HepG2 (cell line): ENCODE results near the gene NME4. TPM values are rescaled to one million over a fixed set of nuclear protein-coding genes. Genes with fewer than 3 reads are reported as not detected.

Experiments used
- ADNP ChIP-seq: sonication (generic); formaldehyde crosslinking; IDR thresholded peaks from 2 replicates; pipeline ENCODE4 v1.4.0; 2020; ENCODE audit warnings: missing genetic modification reagents
- BORCS8-MEF2B ChIP-seq: sonication (generic); formaldehyde crosslinking; IDR thresholded peaks from 2 replicates; pipeline ENCODE4 v1.8.0; 2022; ENCODE audit warnings: mild to moderate bottlenecking, missing genetic modification reagents
- KDM2A ChIP-seq: sonication (generic); formaldehyde crosslinking; IDR thresholded peaks from 2 replicates; pipeline ENCODE4 v1.4.0; 2020; ENCODE audit warnings: low read depth, missing genetic modification reagents, borderline replicate concordance
- KDM6A ChIP-seq: IDR thresholded peaks from 2 replicates; pipeline ENCODE4 v1.6.1; 2016; ENCODE audit warnings: low read depth
- MTA1 ChIP-seq: sonication (generic); formaldehyde crosslinking; IDR thresholded peaks from 2 replicates; pipeline ENCODE4 v1.4.0; 2020; ENCODE audit warnings: missing genetic modification reagents, mild to moderate bottlenecking, borderline replicate concordance
- NFE2 ChIP-seq: sonication (generic); formaldehyde crosslinking; IDR thresholded peaks from 2 replicates; pipeline ENCODE4 v1.4.0; 2020; ENCODE audit warnings: missing genetic modification reagents
- PHF21A ChIP-seq: sonication (generic); formaldehyde crosslinking; IDR thresholded peaks from 2 replicates; pipeline ENCODE4 v1.5.0; 2020; ENCODE audit warnings: mild to moderate bottlenecking, missing genetic modification reagents
- YEATS4 ChIP-seq: sonication (generic); formaldehyde crosslinking; IDR thresholded peaks from 2 replicates; pipeline ENCODE4 v1.4.0; 2020; ENCODE audit warnings: missing genetic modification reagents, borderline replicate concordance
- ZMAT3 ChIP-seq: sonication (generic); formaldehyde crosslinking; conservative IDR thresholded peaks from 2 replicates; pipeline ENCODE4 v1.7.0; 2021; ENCODE audit warnings: missing genetic modification reagents
- ZMYM3 ChIP-seq: sonication (generic); formaldehyde crosslinking; IDR thresholded peaks from 2 replicates; pipeline ENCODE4 v1.5.1; 2020; ENCODE audit warnings: mild to moderate bottlenecking, missing genetic modification reagents
- ZNF138 ChIP-seq: sonication (generic); formaldehyde crosslinking; IDR thresholded peaks from 2 replicates; pipeline ENCODE4 v1.5.0; 2020; ENCODE audit warnings: mild to moderate bottlenecking, low read depth, missing genetic modification reagents
- ZNF225 ChIP-seq: sonication (generic); formaldehyde crosslinking; IDR thresholded peaks from 2 replicates; pipeline ENCODE4 v1.4.0; 2020; ENCODE audit warnings: mild to moderate bottlenecking, missing genetic modification reagents
- ZNF543 ChIP-seq: sonication (generic); formaldehyde crosslinking; IDR thresholded peaks from 2 replicates; pipeline ENCODE4 v1.4.0; 2020; ENCODE audit warnings: mild to moderate bottlenecking, missing genetic modification reagents
- polyA plus RNA-seq, 8 experiments: library from polyadenylated mRNA; depleted of rRNA in 3 of 8; stranded (reverse) in 7 of 8; unstranded in 1 of 8; fragments of >200 nt; fragmentation: Illumina TruSeq in 4 of 8; extraction: Trizol in 4 of 8; gene quantifications; 2 replicates each; pipeline versions ENCODE4 v1.2.1 to v1.2.3, GENCODE V29; 2011 to 2016; ENCODE audit warnings: low read depth in 4 of 8, missing spikeins in 1 of 8, mixed read lengths in 1 of 8; ENCODE audit not compliant: insufficient read depth in 1 of 8
- total RNA-seq, 5 experiments: library from RNA; depleted of rRNA; stranded (reverse); fragments of >200 nt; fragmentation: Illumina TruSeq; extraction: Trizol; gene quantifications; 2 replicates each; pipeline ENCODE4 v1.2.3, GENCODE V29; 2016; ENCODE audit warnings: low read depth in 1 of 5
- TF ChIP-seq, protein P1 (sequence below): sonication (generic); formaldehyde crosslinking; IDR thresholded peaks from 2 replicates; pipeline ENCODE4 v1.4.0; 2020; ENCODE audit warnings: missing genetic modification reagents
- TF ChIP-seq, protein P2 (sequence below): sonication (generic); formaldehyde crosslinking; IDR thresholded peaks from 2 replicates; pipeline ENCODE4 v1.5.1; 2020; ENCODE audit warnings: mild to moderate bottlenecking, moderate library complexity, missing genetic modification reagents
- TF ChIP-seq, protein P3 (sequence below): IDR thresholded peaks from 2 replicates; pipeline ENCODE4 v1.6.1; 2016; ENCODE audit warnings: low read depth, borderline replicate concordance
- TF ChIP-seq, protein P4 (sequence below): sonication (generic); formaldehyde crosslinking; IDR thresholded peaks from 2 replicates; pipeline ENCODE4 v1.4.0; 2020; ENCODE audit warnings: mild to moderate bottlenecking, missing genetic modification reagents, borderline replicate concordance
- TF ChIP-seq, protein P5 (sequence below): sonication (generic); formaldehyde crosslinking; IDR thresholded peaks from 2 replicates; pipeline ENCODE4 v1.5.1; 2020; ENCODE audit warnings: missing genetic modification reagents, mild to moderate bottlenecking, borderline replicate concordance
- TF ChIP-seq, protein P6 (sequence below): sonication (generic); formaldehyde crosslinking; IDR thresholded peaks from 2 replicates; pipeline ENCODE4 v1.5.1; 2020; ENCODE audit warnings: mild to moderate bottlenecking, missing genetic modification reagents, borderline replicate concordance

Gene NME4
- total and polyA plus RNA-seq, 2 of the 13 experiments (the other 11 are each of a cell fraction or from before 2014, with no cell fraction given), result 121 to 263 TPM

DNA sequence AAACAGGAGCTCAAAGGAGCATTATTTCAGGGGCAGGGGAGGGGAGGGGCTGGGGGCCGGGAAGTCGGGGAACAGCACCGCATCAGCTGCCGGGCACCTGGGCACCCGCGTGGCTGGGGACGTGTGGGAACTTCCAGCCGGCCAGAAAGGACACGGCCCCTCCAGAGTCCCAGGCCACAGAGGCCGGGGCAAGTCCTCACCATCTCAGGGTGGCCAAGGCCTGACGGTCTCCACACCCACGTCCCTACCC is 16.3 kb upstream of the NME4 start (continued):
- TF ChIP-seq BORCS8-MEF2B (CRISPR knock-in tag), result no peak
- TF ChIP-seq, protein P1, sequence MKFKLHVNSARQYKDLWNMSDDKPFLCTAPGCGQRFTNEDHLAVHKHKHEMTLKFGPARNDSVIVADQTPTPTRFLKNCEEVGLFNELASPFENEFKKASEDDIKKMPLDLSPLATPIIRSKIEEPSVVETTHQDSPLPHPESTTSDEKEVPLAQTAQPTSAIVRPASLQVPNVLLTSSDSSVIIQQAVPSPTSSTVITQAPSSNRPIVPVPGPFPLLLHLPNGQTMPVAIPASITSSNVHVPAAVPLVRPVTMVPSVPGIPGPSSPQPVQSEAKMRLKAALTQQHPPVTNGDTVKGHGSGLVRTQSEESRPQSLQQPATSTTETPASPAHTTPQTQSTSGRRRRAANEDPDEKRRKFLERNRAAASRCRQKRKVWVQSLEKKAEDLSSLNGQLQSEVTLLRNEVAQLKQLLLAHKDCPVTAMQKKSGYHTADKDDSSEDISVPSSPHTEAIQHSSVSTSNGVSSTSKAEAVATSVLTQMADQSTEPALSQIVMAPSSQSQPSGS (CRISPR knock-in tag), result no peak
- no peak for TF ChIP-seq ADNP (CRISPR knock-in tag)
- TF ChIP-seq, protein P2, sequence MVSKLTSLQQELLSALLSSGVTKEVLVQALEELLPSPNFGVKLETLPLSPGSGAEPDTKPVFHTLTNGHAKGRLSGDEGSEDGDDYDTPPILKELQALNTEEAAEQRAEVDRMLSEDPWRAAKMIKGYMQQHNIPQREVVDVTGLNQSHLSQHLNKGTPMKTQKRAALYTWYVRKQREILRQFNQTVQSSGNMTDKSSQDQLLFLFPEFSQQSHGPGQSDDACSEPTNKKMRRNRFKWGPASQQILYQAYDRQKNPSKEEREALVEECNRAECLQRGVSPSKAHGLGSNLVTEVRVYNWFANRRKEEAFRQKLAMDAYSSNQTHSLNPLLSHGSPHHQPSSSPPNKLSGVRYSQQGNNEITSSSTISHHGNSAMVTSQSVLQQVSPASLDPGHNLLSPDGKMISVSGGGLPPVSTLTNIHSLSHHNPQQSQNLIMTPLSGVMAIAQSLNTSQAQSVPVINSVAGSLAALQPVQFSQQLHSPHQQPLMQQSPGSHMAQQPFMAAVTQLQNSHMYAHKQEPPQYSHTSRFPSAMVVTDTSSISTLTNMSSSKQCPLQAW, result no peak
- TF ChIP-seq, protein P3, sequence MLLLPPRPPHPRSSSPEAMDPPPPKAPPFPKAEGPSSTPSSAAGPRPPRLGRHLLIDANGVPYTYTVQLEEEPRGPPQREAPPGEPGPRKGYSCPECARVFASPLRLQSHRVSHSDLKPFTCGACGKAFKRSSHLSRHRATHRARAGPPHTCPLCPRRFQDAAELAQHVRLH, result peak; percentile 10; the same call in 1 of the 2 replicates
- TF ChIP-seq ZNF543 (CRISPR knock-in tag), result no peak
- TF ChIP-seq KDM6A, result no peak
- TF ChIP-seq MTA1, result 0 out of 2 replicates have a peak, but pooled peaks have one; percentile 18
- TF ChIP-seq ZNF138 (CRISPR knock-in tag), result no peak
- TF ChIP-seq, protein P4, sequence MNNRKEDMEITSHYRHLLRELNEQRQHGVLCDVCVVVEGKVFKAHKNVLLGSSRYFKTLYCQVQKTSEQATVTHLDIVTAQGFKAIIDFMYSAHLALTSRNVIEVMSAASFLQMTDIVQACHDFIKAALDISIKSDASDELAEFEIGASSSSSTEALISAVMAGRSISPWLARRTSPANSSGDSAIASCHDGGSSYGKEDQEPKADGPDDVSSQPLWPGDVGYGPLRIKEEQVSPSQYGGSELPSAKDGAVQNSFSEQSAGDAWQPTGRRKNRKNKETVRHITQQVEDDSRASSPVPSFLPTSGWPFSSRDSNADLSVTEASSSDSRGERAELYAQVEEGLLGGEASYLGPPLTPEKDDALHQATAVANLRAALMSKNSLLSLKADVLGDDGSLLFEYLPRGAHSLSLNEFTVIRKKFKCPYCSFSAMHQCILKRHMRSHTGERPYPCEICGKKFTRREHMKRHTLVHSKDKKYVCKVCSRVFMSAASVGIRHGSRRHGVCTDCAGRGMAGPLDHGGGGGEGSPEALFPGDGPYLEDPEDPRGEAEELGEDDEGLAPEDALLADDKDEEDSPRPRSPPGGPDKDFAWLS (CRISPR knock-in tag), result no peak
- TF ChIP-seq NFE2 (CRISPR knock-in tag), result no peak
- TF ChIP-seq, protein P5, sequence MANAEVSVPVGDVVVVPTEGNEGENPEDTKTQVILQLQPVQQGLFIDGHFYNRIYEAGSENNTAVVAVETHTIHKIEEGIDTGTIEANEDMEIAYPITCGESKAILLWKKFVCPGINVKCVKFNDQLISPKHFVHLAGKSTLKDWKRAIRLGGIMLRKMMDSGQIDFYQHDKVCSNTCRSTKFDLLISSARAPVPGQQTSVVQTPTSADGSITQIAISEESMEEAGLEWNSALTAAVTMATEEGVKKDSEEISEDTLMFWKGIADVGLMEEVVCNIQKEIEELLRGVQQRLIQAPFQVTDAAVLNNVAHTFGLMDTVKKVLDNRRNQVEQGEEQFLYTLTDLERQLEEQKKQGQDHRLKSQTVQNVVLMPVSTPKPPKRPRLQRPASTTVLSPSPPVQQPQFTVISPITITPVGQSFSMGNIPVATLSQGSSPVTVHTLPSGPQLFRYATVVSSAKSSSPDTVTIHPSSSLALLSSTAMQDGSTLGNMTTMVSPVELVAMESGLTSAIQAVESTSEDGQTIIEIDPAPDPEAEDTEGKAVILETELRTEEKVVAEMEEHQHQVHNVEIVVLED (CRISPR knock-in tag), result no peak
- no peak for TF ChIP-seq YEATS4 (CRISPR knock-in tag)
- TF ChIP-seq ZNF225, result 0 out of 2 replicates have a peak, but pooled peaks have one; percentile 15
- TF ChIP-seq KDM2A (CRISPR knock-in tag), result no peak
- no peak for TF ChIP-seq ZMYM3
- TF ChIP-seq, protein P6, sequence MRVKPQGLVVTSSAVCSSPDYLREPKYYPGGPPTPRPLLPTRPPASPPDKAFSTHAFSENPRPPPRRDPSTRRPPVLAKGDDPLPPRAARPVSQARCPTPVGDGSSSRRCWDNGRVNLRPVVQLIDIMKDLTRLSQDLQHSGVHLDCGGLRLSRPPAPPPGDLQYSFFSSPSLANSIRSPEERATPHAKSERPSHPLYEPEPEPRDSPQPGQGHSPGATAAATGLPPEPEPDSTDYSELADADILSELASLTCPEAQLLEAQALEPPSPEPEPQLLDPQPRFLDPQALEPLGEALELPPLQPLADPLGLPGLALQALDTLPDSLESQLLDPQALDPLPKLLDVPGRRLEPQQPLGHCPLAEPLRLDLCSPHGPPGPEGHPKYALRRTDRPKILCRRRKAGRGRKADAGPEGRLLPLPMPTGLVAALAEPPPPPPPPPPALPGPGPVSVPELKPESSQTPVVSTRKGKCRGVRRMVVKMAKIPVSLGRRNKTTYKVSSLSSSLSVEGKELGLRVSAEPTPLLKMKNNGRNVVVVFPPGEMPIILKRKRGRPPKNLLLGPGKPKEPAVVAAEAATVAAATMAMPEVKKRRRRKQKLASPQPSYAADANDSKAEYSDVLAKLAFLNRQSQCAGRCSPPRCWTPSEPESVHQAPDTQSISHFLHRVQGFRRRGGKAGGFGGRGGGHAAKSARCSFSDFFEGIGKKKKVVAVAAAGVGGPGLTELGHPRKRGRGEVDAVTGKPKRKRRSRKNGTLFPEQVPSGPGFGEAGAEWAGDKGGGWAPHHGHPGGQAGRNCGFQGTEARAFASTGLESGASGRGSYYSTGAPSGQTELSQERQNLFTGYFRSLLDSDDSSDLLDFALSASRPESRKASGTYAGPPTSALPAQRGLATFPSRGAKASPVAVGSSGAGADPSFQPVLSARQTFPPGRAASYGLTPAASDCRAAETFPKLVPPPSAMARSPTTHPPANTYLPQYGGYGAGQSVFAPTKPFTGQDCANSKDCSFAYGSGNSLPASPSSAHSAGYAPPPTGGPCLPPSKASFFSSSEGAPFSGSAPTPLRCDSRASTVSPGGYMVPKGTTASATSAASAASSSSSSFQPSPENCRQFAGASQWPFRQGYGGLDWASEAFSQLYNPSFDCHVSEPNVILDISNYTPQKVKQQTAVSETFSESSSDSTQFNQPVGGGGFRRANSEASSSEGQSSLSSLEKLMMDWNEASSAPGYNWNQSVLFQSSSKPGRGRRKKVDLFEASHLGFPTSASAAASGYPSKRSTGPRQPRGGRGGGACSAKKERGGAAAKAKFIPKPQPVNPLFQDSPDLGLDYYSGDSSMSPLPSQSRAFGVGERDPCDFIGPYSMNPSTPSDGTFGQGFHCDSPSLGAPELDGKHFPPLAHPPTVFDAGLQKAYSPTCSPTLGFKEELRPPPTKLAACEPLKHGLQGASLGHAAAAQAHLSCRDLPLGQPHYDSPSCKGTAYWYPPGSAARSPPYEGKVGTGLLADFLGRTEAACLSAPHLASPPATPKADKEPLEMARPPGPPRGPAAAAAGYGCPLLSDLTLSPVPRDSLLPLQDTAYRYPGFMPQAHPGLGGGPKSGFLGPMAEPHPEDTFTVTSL (CRISPR knock-in tag), result no peak
- TF ChIP-seq PHF21A (CRISPR knock-in tag), result no peak
- TF ChIP-seq ZMAT3 (CRISPR knock-in tag), result no peak
